C1 segment of cervical spinal cord (tissue), 14 donors: ENCODE results near the gene RBM39.
"Not testable (repeated sequence)": the region's sequence is repeated elsewhere in the genome, so short reads cannot be mapped to it uniquely, and the experiment has no call there.

Experiments
- DNase-seq, 14 donors: peaks; one replicate each; lab custom pipeline; 2025; lab: John Stamatoyannopoulos, UW

RBM39 gene

GRCh38 chr20:35756404-35756803 is 14.3 kb upstream of the RBM39 start:
- no peak for DNase-seq

DNA sequence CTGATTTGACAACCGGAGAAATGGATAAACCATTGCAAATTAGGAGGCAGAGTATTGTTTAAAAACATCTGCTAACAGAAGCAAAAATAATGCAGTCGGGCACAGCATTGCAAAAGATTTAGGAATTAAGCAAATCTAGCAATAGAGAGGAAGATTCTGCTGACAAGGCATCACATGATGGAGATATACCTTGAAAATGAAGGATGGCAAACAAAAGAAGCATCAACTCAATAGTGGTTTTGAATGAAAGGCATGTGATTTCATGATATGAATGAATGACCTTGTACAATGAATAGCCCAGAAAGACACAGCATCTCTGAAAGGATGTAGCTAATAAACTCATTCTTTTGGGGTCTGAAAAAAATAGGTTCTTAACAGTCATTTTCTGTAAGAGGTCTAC is 8.6 kb upstream of the RBM39 start:
- DNase-seq: no peak

DNA sequence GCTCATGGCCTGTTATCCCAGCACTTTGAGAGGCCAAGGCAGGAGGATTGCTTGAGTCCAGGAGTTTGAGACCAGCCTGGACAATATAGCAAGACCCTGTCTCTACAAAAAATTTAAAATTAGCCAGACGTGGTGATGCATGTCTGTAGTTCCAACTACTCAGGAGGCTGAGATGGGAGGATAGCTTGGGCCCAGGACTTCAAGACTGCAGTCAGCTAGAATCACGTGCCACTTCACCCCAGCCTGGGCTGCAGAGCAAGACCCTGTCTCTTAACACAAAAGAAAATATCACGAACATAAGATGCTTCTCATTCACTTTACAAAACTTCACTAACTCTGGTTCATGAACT is 2.4 kb upstream of the RBM39 start:
- DNase-seq: not testable (repeated sequence)

DNA sequence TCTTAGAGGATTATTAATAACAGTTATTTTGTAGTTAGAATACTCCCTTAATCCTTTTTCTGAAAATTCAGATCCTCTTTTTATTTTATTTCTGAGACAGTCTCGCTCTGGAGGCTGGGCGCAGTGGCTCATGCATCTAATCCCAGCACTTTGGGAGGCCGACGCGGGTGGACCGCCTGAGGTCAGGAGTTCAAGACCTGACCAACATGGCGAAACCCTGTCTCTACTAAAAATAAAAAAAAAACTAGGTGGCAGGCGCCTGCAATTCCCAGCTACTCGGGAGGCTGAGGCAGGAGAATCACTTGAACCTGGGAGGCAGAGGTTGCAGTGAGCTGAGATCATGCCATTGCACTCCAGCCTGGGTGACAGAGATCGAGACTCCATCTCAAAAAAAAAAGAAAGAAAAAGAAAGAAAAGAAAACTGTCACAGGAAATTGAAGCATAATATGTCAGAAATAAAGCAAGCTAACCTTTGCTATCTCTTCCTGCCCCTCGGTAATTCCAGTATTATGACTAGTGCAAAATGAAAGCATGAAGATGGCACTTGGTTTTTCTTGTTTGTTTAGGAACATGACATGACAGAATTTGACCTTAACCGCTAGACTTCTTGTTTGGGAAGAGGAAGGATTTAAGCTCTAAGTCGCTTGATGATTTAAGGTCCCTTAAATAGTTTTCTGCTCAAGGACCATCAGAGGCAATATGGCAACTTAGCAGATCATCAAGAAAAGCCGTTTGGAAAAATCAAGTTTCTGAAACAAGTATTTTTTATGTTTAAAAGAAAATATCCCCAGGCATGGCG is 1.8 kb upstream of the RBM39 start:
- peak in 1 of 14 donors; percentile 1 for DNase-seq

- peak in 3 of 14 donors; percentile 27 to 40 (median 34) for DNase-seq
Measured at GRCh38 chr20:35742741-35743523, 872 bp upstream of the RBM39 start.

- DNase-seq: no peak
Measured at GRCh38 chr20:35739294-35740163, 2.5 kb downstream of the RBM39 start.

GRCh38 chr20:35738410-35739179 is 3.5 kb downstream of the RBM39 start:
- no peak for DNase-seq

GRCh38 chr20:35737865-35738333 is 4.2 kb downstream of the RBM39 start:
- no peak for DNase-seq

GRCh38 chr20:35735826-35736470 is 6.1 kb downstream of the RBM39 start:
- DNase-seq: no peak

DNA sequence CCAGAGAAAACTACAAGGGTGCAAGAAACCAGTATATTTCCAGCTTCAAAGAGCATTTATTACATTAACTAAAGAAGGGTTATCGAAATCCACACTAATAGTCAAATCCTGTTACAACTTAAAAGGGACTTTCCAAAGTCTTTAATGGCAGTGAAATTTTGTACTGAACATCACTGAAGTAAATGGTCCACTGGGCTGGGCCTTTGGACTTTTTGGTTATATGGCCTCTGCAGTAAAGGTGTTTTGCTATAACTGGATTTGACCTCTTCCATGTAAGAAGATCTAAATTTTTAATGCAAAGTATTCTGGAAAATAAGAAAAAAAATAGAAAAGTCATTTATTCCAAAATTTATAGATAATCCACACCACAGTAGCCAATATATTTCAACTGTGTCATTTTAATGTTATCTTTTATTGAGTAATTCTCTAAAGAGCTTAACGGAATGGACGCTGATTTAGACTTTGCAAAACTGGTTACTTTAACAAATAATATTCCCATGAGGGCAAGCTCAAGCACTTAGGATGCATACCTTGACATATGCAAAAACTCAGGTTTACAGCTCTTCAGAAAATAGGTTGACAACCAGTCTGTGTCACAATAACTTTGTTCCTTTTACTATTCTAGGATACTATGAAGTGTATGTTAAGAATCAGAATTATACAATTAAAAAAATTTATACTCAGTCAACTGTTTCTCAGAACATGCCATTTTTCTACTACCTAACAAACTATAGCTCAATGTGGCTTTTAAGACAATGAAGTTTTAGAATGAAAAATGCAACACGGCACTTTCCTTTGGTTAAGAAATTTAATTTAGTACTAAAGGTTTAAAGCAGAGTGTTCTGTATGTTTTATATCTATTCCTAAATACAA is 7.0 kb downstream of the RBM39 start:
- no peak for DNase-seq

DNA sequence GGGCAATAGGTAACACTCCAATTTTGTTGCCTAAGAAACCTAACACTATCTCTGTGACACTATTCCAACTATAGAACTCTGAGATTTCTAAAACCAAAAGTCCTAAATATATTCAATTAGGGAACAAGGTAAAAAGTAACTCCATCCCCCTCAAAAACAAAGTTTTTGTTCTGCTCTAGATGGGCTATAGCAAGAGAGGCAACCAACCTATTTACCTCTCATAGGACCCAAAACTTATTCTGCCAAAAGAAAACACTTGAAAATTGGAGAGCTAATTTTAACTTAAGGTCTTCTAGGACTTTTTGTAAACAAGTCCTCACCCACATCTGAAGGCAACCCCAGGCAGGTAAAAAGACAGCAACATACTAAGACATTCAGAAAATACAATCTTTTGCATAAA is 7.7 kb downstream of the RBM39 start:
- DNase-seq: no peak

DNA sequence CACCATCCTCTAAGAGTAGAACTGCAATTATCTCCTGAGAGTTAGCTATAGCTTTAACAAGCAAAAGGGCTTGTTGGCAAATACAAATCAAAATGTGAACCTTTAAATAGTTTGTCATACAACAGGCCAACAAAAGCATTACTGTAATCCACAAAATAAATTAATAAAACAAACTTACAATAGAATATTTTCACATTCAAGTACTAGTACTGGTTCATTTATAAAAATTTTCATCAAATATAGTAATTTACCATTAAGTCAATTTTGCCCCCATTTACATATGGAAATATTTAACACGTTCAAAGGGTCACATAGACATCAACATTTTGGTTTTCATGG is 9.4 kb downstream of the RBM39 start:
- no peak for DNase-seq

DNA sequence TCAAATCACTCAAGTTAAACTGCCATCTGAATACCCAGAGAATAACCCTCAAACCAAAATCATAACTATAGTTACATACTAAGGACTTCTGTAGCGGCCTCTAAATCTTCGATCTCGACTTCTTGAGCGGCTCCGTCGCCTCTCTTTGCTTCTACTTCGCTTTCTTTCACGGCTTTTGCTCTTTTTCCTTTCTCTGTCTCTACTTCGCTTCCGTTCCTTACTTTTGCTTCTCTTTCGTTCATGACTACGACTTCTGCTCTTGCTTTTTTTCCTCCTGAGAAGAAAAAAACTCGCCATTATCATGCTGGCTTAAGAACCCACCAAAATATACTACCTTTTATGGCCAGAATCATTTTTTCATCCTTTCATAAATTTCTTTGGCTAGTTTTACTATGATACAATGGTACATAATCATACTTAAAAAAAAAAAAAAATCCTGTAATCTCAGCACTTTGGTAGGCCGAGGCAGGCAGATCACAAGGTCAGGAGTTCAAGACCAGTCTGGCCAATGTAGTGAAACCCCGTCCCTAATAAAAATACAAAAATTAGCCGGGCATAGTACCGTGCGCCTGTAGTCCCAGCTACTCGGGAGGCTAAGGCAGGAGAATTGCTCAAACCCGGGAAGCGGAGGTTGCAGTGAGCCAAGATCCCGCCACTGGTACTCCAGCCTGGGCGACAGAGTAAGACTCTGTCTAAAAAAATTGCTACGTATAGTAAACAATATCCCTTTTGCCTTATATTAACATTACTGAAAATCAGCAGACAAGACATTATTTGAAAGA is 10.0 kb downstream of the RBM39 start:
- DNase-seq: no peak

DNA sequence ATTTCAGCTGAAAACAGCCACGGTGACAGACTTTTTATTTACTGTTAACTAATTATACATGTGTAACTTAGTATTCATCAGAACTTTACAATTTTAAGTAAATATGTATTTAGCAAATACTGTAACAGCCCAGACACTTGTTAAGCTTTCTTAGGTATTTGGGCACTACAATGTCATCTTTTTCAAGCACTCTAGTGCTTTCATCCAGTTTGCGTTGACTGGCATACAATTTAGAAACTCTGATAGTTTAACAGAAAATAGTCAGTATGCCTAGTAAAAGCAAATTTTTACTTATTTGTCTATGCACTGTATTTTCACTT is 10.6 kb downstream of the RBM39 start:
- DNase-seq: no peak

GRCh38 chr20:35730583-35731468 is 11.2 kb downstream of the RBM39 start:
- no peak for DNase-seq

- DNase-seq: no peak
Measured at GRCh38 chr20:35729836-35730582, 12.1 kb downstream of the RBM39 start.

- no peak for DNase-seq
Measured at GRCh38 chr20:35729283-35729807, 12.7 kb downstream of the RBM39 start.
